Endothelial cell of umbilical vein (primary cell): Measurements from ENCODE around the gene SDCBP2. TPM values are rescaled to one million over a fixed set of nuclear protein-coding genes. Genes with fewer than 3 reads are reported as not detected.

Experiments used
- BruUV-seq: library from RNA; stranded (reverse); fragments of 400-500 nt; replicated peaks from 2 replicates; lab custom pipeline; 2021; lab: Mats Ljungman, UMichigan
- CTCF ChIA-PET: fragments of 300-600, 350-600 bp; sonication (Branson Sonifier 250); formaldehyde crosslinking; loops from one replicate; lab custom pipeline; 2021; ENCODE audit warnings: antibody characterized with exemption, inconsistent platforms; lab: Charles Lee
- POLR2A ChIA-PET: fragments of 300-600, 350-600 bp; sonication (Branson Sonifier 250); formaldehyde crosslinking; loops from one replicate; lab custom pipeline; 2021; ENCODE audit warnings: antibody characterized with exemption, inconsistent platforms; lab: Charles Lee
- DNase-seq: peaks from one replicate; pipeline ENCODE4 v3.0.0-alpha.2; 2011; ENCODE audit warnings: low read depth, low spot score
- FAIRE-seq: peaks from 2 replicates; lab custom pipeline; 2011; peaks lifted over from hg19 to GRCh38; lab: Jason Lieb, UNC
- H2AFZ ChIP-seq: 2 replicates; pipeline ENCODE4 v1.6.0; 2012; ENCODE audit warnings: low read depth, low read length, control low read depth, inconsistent platforms
- H3K27ac ChIP-seq: 2 replicates; pipeline ENCODE4 v1.5.1; 2011; ENCODE audit warnings: low read depth, mild to moderate bottlenecking, control low read depth, low read length, moderate library complexity; ENCODE audit not compliant: insufficient read depth
- H3K27me3 ChIP-seq, 2 experiments: 2 replicates each; pipeline versions ENCODE4 v1.6.0 to v1.6.1; 2011; ENCODE audit warnings: low read length in 2 of 2, mixed read lengths in 1 of 2; ENCODE audit not compliant: control insufficient read depth in 2 of 2, insufficient read depth in 2 of 2
- H3K36me3 ChIP-seq, 2 experiments: 2 replicates in 1 of 2; 3 replicates in 1 of 2; pipeline ENCODE4 v1.5.1; 2011; ENCODE audit warnings: low read length in 2 of 2, mild to moderate bottlenecking in 1 of 2, moderate library complexity in 1 of 2; ENCODE audit not compliant: control insufficient read depth in 2 of 2, insufficient read depth in 2 of 2; ENCODE audit errors: extremely low read depth in 1 of 2
- H3K4me1 ChIP-seq: 3 replicates; pipeline ENCODE4 v1.5.1; 2011; ENCODE audit warnings: mild to moderate bottlenecking, low read length; ENCODE audit not compliant: control insufficient read depth, insufficient read depth; ENCODE audit errors: extremely low read depth
- H3K4me2 ChIP-seq: 2 replicates; pipeline ENCODE4 v1.6.1; 2011; ENCODE audit warnings: low read length, control low read depth, mixed read lengths; ENCODE audit not compliant: insufficient read depth
- H3K4me3 ChIP-seq, 3 experiments: fragments of 200-600 bp in 1 of 3; sonication (generic), shearing (Covaris generic) in 1 of 3; replicated peaks in 1 of 3; 2 replicates each; pipeline ENCODE4 v1.5.1; 2011 to 2016; ENCODE audit warnings: control low read depth in 3 of 3, low read length in 3 of 3, mild to moderate bottlenecking in 2 of 3, inconsistent platforms in 1 of 3, low read depth in 1 of 3, moderate library complexity in 1 of 3; ENCODE audit not compliant: insufficient read depth in 1 of 3
- H3K79me2 ChIP-seq: 2 replicates; pipeline ENCODE4 v1.6.0; 2012; ENCODE audit warnings: low read length, inconsistent platforms; ENCODE audit not compliant: control insufficient read depth, insufficient read depth
- H3K9ac ChIP-seq: replicated peaks from 2 replicates; pipeline ENCODE3; 2011; ENCODE audit warnings: low read length, control low read depth; ENCODE audit not compliant: insufficient read depth; ENCODE audit errors: extremely low read depth
- H3K9me1 ChIP-seq: replicated peaks from 3 replicates; pipeline ENCODE4 v1.6.0; 2011; ENCODE audit warnings: mild to moderate bottlenecking, low read length; ENCODE audit not compliant: control insufficient read depth, insufficient read depth; ENCODE audit errors: extremely low read depth
- H3K9me3 ChIP-seq: replicated peaks from 2 replicates; pipeline ENCODE4 v1.5.1; 2012; ENCODE audit warnings: low read length, inconsistent platforms; ENCODE audit not compliant: control insufficient read depth, insufficient read depth
- H4K20me1 ChIP-seq: replicated peaks from 2 replicates; pipeline ENCODE3; 2011; ENCODE audit warnings: mild to moderate bottlenecking, low read length; ENCODE audit not compliant: control insufficient read depth, insufficient read depth; ENCODE audit errors: extremely low read depth
- MAX ChIP-seq: IDR thresholded peaks from 2 replicates; pipeline ENCODE4 v1.6.1; 2011; ENCODE audit not compliant: insufficient read depth, insufficient read length
- MYC ChIP-seq: IDR thresholded peaks from one replicate; pipeline ENCODE4 v1.6.1; 2011; ENCODE audit warnings: mild to moderate bottlenecking, low read depth, low read length
- POLR2AphosphoS5 ChIP-seq: IDR thresholded peaks from 2 replicates; pipeline ENCODE4 v1.6.1; 2012; ENCODE audit warnings: low read depth, mild to moderate bottlenecking, control low read depth, low read length, moderate library complexity; ENCODE audit not compliant: insufficient read depth
- dilution Hi-C: fragments of 300-500 bp; cut with MboI; formaldehyde crosslinking; loops from one replicate; pipeline ENCODE4 v1.15.0; 2019; ENCODE audit warnings: low sequenced_read_pairs; ENCODE audit not compliant: extremely low pct_ligation_motif_present
- intact Hi-C: fragments of 100-400 bp; cut with micrococcal nuclease; formaldehyde crosslinking; loops from one replicate; pipeline ENCODE4 v1.10.0; 2022
- polyA plus RNA-seq, 4 experiments: library from polyadenylated mRNA; depleted of rRNA in 3 of 4; stranded (reverse) in 3 of 4; unstranded in 1 of 4; fragments of >200 nt; gene quantifications; 2 replicates each; pipeline versions ENCODE4 v1.2.1 to v1.2.3, GENCODE V29; 2011 to 2012; ENCODE audit warnings: missing spikeins in 1 of 4
- total RNA-seq: library from RNA; stranded (reverse); gene quantifications from 2 replicates; pipeline ENCODE4 v1.2.3, GENCODE V29; 2021
- TF ChIP-seq, protein P1 (sequence below), 2 donors: IDR thresholded peaks; 1 replicate in 1 of 2; 2 replicates in 1 of 2; pipeline ENCODE4 v1.5.1; 2011; ENCODE audit warnings: low read length in 2 of 2, mild to moderate bottlenecking in 2 of 2, moderate library complexity in 2 of 2, control low read depth in 1 of 2, inconsistent platforms in 1 of 2, low read depth in 1 of 2; ENCODE audit not compliant: insufficient read depth in 1 of 2; ENCODE audit errors: extremely low read depth in 1 of 2

Gene SDCBP2
- total and polyA plus RNA-seq, 2 donors (not counting 3 experiments of a cell fraction or from before 2014, with no cell fraction given) = 6.9 to 9.0 TPM

DNA sequence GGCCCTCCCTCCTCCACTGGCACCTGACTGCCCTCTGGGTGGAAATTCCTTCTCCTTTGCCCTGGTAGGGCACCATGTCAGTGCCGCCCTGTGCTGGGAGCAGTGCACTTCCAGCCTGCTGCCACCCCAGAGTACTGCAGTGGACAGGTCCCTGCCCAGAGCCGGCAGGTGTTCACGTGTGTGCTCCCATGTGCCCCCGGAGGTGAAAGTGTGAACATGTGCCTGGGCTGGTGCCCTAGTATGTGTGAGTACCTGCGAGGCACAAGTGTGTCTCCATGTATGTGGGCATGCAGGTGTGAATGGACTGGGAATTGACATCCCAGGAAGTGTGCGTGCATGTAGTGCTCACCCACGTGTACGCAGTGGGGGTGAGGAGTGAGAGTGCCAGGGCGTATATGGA, 29.4 kb downstream of the SDCBP2 start:
- H4K20me1 ChIP-seq = no peaks in the 10 kb centered on the region
- H3K4me1 ChIP-seq = peaks cover 12% of the 10 kb centered on the region
- BruUV-seq = no TSS peak
- no peaks in the 10 kb centered on the region for H3K79me2 ChIP-seq
- H2AFZ ChIP-seq = no peak overlapping the region
- no peak overlapping the region for H3K27ac ChIP-seq
- CTCF ChIA-PET = interaction anchor here (0.9 kb wide), 1 partner anchor 27 kb away, joined by 3 read pairs; no protein-coding TSS in a partner anchor
- intact Hi-C loops (no loop called here), dilution Hi-C loops (no loop called here)
- no peaks in the 10 kb centered on the region for H3K9me3 ChIP-seq
- no peaks in the 10 kb centered on the region for H3K36me3 ChIP-seq
- H3K27me3 ChIP-seq = no peaks in the 10 kb centered on the region
- no peak for FAIRE-seq
- no peak overlapping the region for H3K4me2 ChIP-seq
- DNase-seq = no peak
- H3K4me3 ChIP-seq = no peak overlapping the region
- H3K9ac ChIP-seq = no peak overlapping the region
- POLR2A ChIA-PET = no interaction called here
- no peaks in the 10 kb centered on the region for H3K9me1 ChIP-seq
- TF ChIP-seq, protein P1, sequence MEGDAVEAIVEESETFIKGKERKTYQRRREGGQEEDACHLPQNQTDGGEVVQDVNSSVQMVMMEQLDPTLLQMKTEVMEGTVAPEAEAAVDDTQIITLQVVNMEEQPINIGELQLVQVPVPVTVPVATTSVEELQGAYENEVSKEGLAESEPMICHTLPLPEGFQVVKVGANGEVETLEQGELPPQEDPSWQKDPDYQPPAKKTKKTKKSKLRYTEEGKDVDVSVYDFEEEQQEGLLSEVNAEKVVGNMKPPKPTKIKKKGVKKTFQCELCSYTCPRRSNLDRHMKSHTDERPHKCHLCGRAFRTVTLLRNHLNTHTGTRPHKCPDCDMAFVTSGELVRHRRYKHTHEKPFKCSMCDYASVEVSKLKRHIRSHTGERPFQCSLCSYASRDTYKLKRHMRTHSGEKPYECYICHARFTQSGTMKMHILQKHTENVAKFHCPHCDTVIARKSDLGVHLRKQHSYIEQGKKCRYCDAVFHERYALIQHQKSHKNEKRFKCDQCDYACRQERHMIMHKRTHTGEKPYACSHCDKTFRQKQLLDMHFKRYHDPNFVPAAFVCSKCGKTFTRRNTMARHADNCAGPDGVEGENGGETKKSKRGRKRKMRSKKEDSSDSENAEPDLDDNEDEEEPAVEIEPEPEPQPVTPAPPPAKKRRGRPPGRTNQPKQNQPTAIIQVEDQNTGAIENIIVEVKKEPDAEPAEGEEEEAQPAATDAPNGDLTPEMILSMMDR (IDR thresholded peaks at IDR 0.05; ENCODE audit: extremely low read depth in 1 of 2, insufficient read depth in 1 of 2, low read depth in 1 of 2, low read length in 2 of 2) = peak in 1 of 2 donors; percentile 21
- no peak for TF ChIP-seq MYC

DNA sequence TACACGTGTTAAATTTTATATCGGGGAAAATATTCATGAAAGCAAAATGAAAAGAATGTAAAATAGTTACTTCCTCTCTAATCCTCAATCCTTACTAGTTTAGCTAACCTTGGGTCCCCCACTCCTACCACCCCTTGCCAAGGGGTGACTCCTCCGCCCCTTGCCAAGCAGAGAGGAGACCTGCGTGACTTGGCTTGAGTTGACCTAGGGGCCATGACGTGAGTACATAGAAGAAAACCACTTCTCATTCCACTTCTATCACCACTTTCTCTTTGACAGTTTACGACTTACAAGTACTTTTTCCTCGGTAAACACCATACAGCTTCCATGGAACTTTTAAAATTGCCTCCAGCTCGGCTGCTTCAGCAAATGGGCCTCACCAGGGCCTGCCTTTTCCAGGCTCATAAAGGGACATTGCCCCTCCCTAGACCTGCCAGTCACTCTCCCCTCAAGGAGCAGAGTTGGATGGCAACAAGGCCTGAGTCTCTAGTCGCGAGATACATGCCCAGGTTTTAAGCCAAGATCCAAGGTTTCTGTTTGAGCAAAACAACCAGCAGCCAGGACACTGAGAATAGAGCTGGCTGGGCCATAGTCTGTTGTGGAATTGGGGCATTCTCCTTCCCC, 29.9 kb downstream of the SDCBP2 start:
- TF ChIP-seq MAX = no peak
- TF ChIP-seq POLR2AphosphoS5 = no peak
- TF ChIP-seq MYC = no peak
- no peak for DNase-seq
- Histone ChIP-seq H4K20me1 (no peaks in the 10 kb centered on the region), H3K79me2 (no peaks in the 10 kb centered on the region), H3K4me3 (no peak overlapping the region), H3K4me1 (peaks cover 12% of the 10 kb centered on the region), H3K27ac (no peak overlapping the region), H3K27me3 (no peaks in the 10 kb centered on the region), H3K9me1 (no peaks in the 10 kb centered on the region), H3K36me3 (no peaks in the 10 kb centered on the region), H3K4me2 (no peak overlapping the region), H2AFZ (no peak overlapping the region), H3K9me3 (no peaks in the 10 kb centered on the region), H3K9ac (no peak overlapping the region)
- no TSS peak for BruUV-seq
- intact Hi-C loops (no loop called here), dilution Hi-C loops (no loop called here)
- FAIRE-seq = no peak
- POLR2A ChIA-PET = no interaction called here
- CTCF ChIA-PET = interaction anchor here (1.4 kb wide), 1 partner anchor 14 kb away, joined by 5 read pairs; no protein-coding TSS in a partner anchor
